Lung (tissue), 13 donors: ENCODE results near the gene NOL11. TPM values are rescaled to one million over a fixed set of nuclear protein-coding genes. Genes with fewer than 3 reads are reported as not detected.

Source experiments
- ATAC-seq: fragments of 200-7000 bp; cut with Tn5 transposase; one replicate; pipeline ENCODE4 v1.9.1; 2020; ENCODE audit warnings: moderate number of reproducible peaks; ENCODE audit not compliant: insufficient read depth, low FRiP score
- DNase-seq, 3 donors: peaks; one replicate each; pipeline ENCODE4 v3.0.0-alpha.2; 2013 to 2017
- H3K27ac ChIP-seq, 2 donors: one replicate each; pipeline ENCODE4 v1.5.1; 2013; ENCODE audit warnings: mild to moderate bottlenecking in 2 of 2, moderate library complexity in 2 of 2, control low read depth in 1 of 2, inconsistent platforms in 1 of 2, low read depth in 1 of 2, low read length in 1 of 2
- H3K27me3 ChIP-seq, 3 donors: one replicate each; pipeline ENCODE4 v1.5.1; 2013; ENCODE audit warnings: low read length in 2 of 3; ENCODE audit not compliant: control insufficient read depth in 3 of 3, insufficient read depth in 3 of 3
- H3K36me3 ChIP-seq, 4 donors: one replicate each; pipeline ENCODE4 v1.5.1; 2013; ENCODE audit warnings: low read length in 4 of 4, mild to moderate bottlenecking in 1 of 4, moderate library complexity in 1 of 4; ENCODE audit not compliant: control insufficient read depth in 4 of 4, insufficient read depth in 4 of 4
- H3K4me1 ChIP-seq, 5 donors: one replicate each; pipeline ENCODE4 v1.5.1; 2013; ENCODE audit warnings: low read length in 5 of 5, mild to moderate bottlenecking in 2 of 5, moderate library complexity in 1 of 5; ENCODE audit not compliant: control insufficient read depth in 5 of 5, insufficient read depth in 5 of 5
- H3K4me3 ChIP-seq: one replicate; pipeline ENCODE4 v1.5.1; 2013; ENCODE audit warnings: mild to moderate bottlenecking, control low read depth, moderate library complexity
- H3K9ac ChIP-seq, 2 donors: one replicate each; pipeline ENCODE4 v1.5.1; 2013; ENCODE audit warnings: low read length in 2 of 2, control low read depth in 1 of 2; ENCODE audit not compliant: insufficient read depth in 1 of 2
- H3K9me3 ChIP-seq, 4 donors: one replicate each; pipeline ENCODE4 v1.5.1; 2013; ENCODE audit warnings: low read length in 3 of 4, mild to moderate bottlenecking in 1 of 4, moderate library complexity in 1 of 4; ENCODE audit not compliant: control insufficient read depth in 4 of 4, insufficient read depth in 3 of 4
- CTCF ChIP-seq: IDR thresholded peaks from 2 replicates; pipeline ENCODE4 v1.5.1; 2012; ENCODE audit warnings: mild to moderate bottlenecking; ENCODE audit errors: control extremely low read depth, extremely low read depth
- WGBS, 2 donors: extraction: QIAGEN DNeasy Blood & Tissue Kit; methylation state at CpG; one replicate each; pipeline ENCODE4 v1.1.7; 2013; 5-methylcytosine and 5-hydroxymethylcytosine counted together
- polyA plus RNA-seq, 2 donors: library from polyadenylated mRNA; stranded (reverse); fragments of 200-250 nt; gene quantifications; one replicate each; pipeline ENCODE4 v1.2.1, GENCODE V29; 2013
- small RNA-seq: library from RNA; depleted of rRNA; stranded (forward); fragments of <200 nt; gene quantifications from one replicate; pipeline ENCODE3, GENCODE V24; 2014; ENCODE audit warnings: low replicate concordance
- total RNA-seq, 2 donors: library from RNA; depleted of rRNA in 1 of 2; stranded (reverse); fragments of >200 nt in 1 of 2; gene quantifications; one replicate each; pipeline ENCODE4 v1.2.1, GENCODE V29; 2014 to 2021
- donor health status: control.
- donor health status: control.
- donor health status: Bipolar disorder and iron deficiency.
- donor health status: healthy.
- donor health status: DM: yes; HTN: yes; CAD: no.

NOL11 gene
- total and polyA plus RNA-seq, 4 donors: 18.4 to 46.9 (median 37.8) TPM

- no peak for ATAC-seq
- WGBS, 2 donors: 35 to 54% methylated on average over 10 of the region's 10 CpGs
These were observed 66.8 kb downstream of the NOL11 start for GRCh38 chr17:67784364-67785121.

GRCh38 chr17:67785122-67785477 lies 67.4 kb downstream of the NOL11 start:
- H3K9me3 ChIP-seq: no peaks in the 10 kb centered on the region
- no peak overlapping the region for H3K27ac ChIP-seq
- H3K9ac ChIP-seq: no peak overlapping the region
- H3K36me3 ChIP-seq: no peaks in the 10 kb centered on the region
- no peaks in the 10 kb centered on the region for H3K27me3 ChIP-seq
- no peak overlapping the region for H3K4me3 ChIP-seq
- ATAC-seq (no peak), DNase-seq (no peak)
- H3K4me1 ChIP-seq: no peaks in the 10 kb centered on the region
- TF ChIP-seq CTCF: no peak
- 88 to 96% methylated on average over 3 of the region's 3 CpGs for WGBS, 2 donors

More at GRCh38 chr17:67784364-67785121, 66.8 kb downstream of the NOL11 start:
- Histone ChIP-seq H3K27me3 (no peaks in the 10 kb centered on the region), H3K4me1 (no peaks in the 10 kb centered on the region), H3K9ac (peak overlapping the region in 1 of 2 donors; percentile 28), H3K27ac (no peak overlapping the region), H3K36me3 (no peaks in the 10 kb centered on the region), H3K9me3 (no peaks in the 10 kb centered on the region), H3K4me3 (no peak overlapping the region)
- DNase-seq: peak in 1 of 3 donors; percentile 11
- no peak for TF ChIP-seq CTCF

- Histone ChIP-seq H3K36me3 (no peaks in the 10 kb centered on the region), H3K27me3 (no peaks in the 10 kb centered on the region), H3K9ac (no peak overlapping the region), H3K27ac (no peak overlapping the region), H3K4me1 (no peaks in the 10 kb centered on the region), H3K9me3 (no peaks in the 10 kb centered on the region), H3K4me3 (no peak overlapping the region)
- no peak for TF ChIP-seq CTCF
- ATAC-seq (no peak), DNase-seq (no peak)
- WGBS, 2 donors: 94 to 96% methylated on average over 5 of the region's 5 CpGs
These were observed 67.8 kb downstream of the NOL11 start for GRCh38 chr17:67785504-67785903.

Small RNA genes lying within 50 kb of the gene (small RNA-seq; reads per million reads assigned to genes)
- 1.2 reads per million, percentile 85 among the genes with 10 or more reads in this experiment for gene SNORA38B

Other genes starting within 250 kb of the NOL11 start
- 100 to 1,000 TPM in 1 of 2 donors, 10 to 100 TPM in 1; 78.6 to 179 TPM for gene BPTF, start 107.6 kb downstream of the NOL11 start, total RNA-seq
- gene BPTF, start 107.6 kb downstream of the NOL11 start, polyA plus RNA-seq: 10 to 100 TPM; 12.2 to 16.2 TPM